Upper lobe of left lung (tissue), 6 donors: Measurements from ENCODE around the gene GNPTG. TPM values are rescaled to one million over a fixed set of nuclear protein-coding genes. Genes with fewer than 3 reads are reported as not detected.
"Not testable (repeated sequence)": the region's sequence is repeated elsewhere in the genome, so short reads cannot be mapped to it uniquely, and the experiment has no call there.

Source experiments
- ATAC-seq, 2 donors: fragments of 200-7000 bp; cut with Tn5 transposase; one replicate each; pipeline ENCODE4 v1.9.1; 2022; ENCODE audit warnings: mild to moderate bottlenecking in 2 of 2, moderate library complexity in 2 of 2; ENCODE audit not compliant: low FRiP score in 2 of 2
- DNase-seq, 2 donors: peaks; one replicate each; pipeline ENCODE4 v3.0.0-alpha.2; 2019 to 2020
- H3K27ac ChIP-seq, 4 donors: fragments of 200-600 bp; sonication (generic); one replicate each; pipeline ENCODE4 v1.5.1; 2016 to 2019
- H3K27me3 ChIP-seq, 4 donors: fragments of 200-600 bp; sonication (generic); one replicate each; pipeline ENCODE4 v1.5.1; 2017 to 2019
- H3K36me3 ChIP-seq, 4 donors: fragments of 200-600 bp; sonication (generic); one replicate each; pipeline ENCODE4 v1.5.1; 2016 to 2019
- H3K4me1 ChIP-seq, 4 donors: fragments of 200-600 bp; sonication (generic); one replicate each; pipeline ENCODE4 v1.5.1; 2018 to 2019
- H3K4me3 ChIP-seq, 4 donors: fragments of 200-600 bp; sonication (generic); one replicate each; pipeline ENCODE4 v1.5.1; 2017 to 2019; ENCODE audit warnings: mild to moderate bottlenecking in 2 of 4, moderate library complexity in 1 of 4
- H3K9me3 ChIP-seq, 4 donors: fragments of 200-600 bp; sonication (generic); one replicate each; pipeline ENCODE4 v1.5.1; 2018 to 2019
- EP300 ChIP-seq, 4 donors: sonication (generic); formaldehyde crosslinking; IDR thresholded peaks; one replicate each; pipeline ENCODE4 v1.5.1; 2017; ENCODE audit warnings: antibody characterized with exemption in 4 of 4, control low read depth in 2 of 4
- POLR2A ChIP-seq, 4 donors: fragments of 450-650 bp; IDR thresholded peaks; one replicate each; pipeline ENCODE4 v1.5.1; 2016 to 2017; ENCODE audit warnings: antibody characterized with exemption in 4 of 4, mild to moderate bottlenecking in 2 of 4
- POLR2AphosphoS5 ChIP-seq, 2 donors: sonication (generic); formaldehyde crosslinking; IDR thresholded peaks; one replicate each; pipeline ENCODE4 v1.5.1; 2017; ENCODE audit warnings: antibody characterized with exemption in 2 of 2
- WGBS, 2 donors: methylation state at CpG; one replicate each; pipeline ENCODE4 v1.1.5; 2017 to 2018; 5-methylcytosine and 5-hydroxymethylcytosine counted together
- total RNA-seq, 6 donors: library from RNA; depleted of rRNA in 4 of 6; stranded (reverse); fragments of >200 nt in 4 of 6; gene quantifications; one replicate each; pipeline versions ENCODE4 v1.1.0 to v1.2.1, GENCODE V29; 2016 to 2021
- TF ChIP-seq, protein P1 (sequence below), 6 experiments: fragments of 450-650 bp in 4 of 6; fragments of 200-600 bp in 2 of 6; sonication (generic) in 2 of 6; IDR thresholded peaks; one replicate each; pipeline ENCODE4 v1.5.1; 2016 to 2019; ENCODE audit warnings: antibody characterized with exemption in 6 of 6
- donor health status: DM: no; HTN: no; CAD: no; lungs with moderate emphysema.
- donor health status: DM: no; HTN: yes; CAD: no; lungs with severe emphysema.

The GNPTG gene
- total RNA-seq, 6 donors from 2014 or later: 32.8 to 106 (median 93.0) TPM

- Histone ChIP-seq H3K36me3 (peaks cover 7 to 52% (median 41%) of the 10 kb centered on the region in 4 donors), H3K9me3 (peaks cover 0 to 6% (median 4%) of the 10 kb centered on the region in 4 donors), H3K4me1 (peaks cover 2 to 12% (median 6%) of the 10 kb centered on the region in 4 donors), H3K4me3 (no peak overlapping the region), H3K27ac (no peak overlapping the region), H3K27me3 (no peaks in the 10 kb centered on the region)
- DNase-seq (no peak), ATAC-seq (no peak)
- TF ChIP-seq, protein P1, sequence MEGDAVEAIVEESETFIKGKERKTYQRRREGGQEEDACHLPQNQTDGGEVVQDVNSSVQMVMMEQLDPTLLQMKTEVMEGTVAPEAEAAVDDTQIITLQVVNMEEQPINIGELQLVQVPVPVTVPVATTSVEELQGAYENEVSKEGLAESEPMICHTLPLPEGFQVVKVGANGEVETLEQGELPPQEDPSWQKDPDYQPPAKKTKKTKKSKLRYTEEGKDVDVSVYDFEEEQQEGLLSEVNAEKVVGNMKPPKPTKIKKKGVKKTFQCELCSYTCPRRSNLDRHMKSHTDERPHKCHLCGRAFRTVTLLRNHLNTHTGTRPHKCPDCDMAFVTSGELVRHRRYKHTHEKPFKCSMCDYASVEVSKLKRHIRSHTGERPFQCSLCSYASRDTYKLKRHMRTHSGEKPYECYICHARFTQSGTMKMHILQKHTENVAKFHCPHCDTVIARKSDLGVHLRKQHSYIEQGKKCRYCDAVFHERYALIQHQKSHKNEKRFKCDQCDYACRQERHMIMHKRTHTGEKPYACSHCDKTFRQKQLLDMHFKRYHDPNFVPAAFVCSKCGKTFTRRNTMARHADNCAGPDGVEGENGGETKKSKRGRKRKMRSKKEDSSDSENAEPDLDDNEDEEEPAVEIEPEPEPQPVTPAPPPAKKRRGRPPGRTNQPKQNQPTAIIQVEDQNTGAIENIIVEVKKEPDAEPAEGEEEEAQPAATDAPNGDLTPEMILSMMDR (IDR thresholded peaks at IDR 0.05): no peak
- TF ChIP-seq POLR2AphosphoS5 (IDR thresholded peaks at IDR 0.05): no peak
- TF ChIP-seq EP300 (IDR thresholded peaks at IDR 0.05): no peak
- no peak for TF ChIP-seq POLR2A (IDR thresholded peaks at IDR 0.05)
- 79 to 83% methylated on average over 9 to 16 of the region's 17 CpGs for whole genome bisulfite sequencing, 2 donors
Observed at GRCh38 chr16:1326391-1326790, 25.3 kb upstream of the GNPTG start.

GRCh38 chr16:1326946-1327618 lies 24.6 kb upstream of the GNPTG start:
- ATAC-seq (no peak), DNase-seq (peak in 1 of 2 donors; percentile 58)
- Histone ChIP-seq H3K27me3 (peaks cover 0 to 6% (median 3%) of the 10 kb centered on the region in 4 donors), H3K27ac (no peak overlapping the region), H3K9me3 (peaks cover 0 to 6% (median 4%) of the 10 kb centered on the region in 4 donors), H3K4me3 (no peak overlapping the region), H3K4me1 (peaks cover 9 to 19% (median 13%) of the 10 kb centered on the region in 4 donors), H3K36me3 (peaks cover 3 to 46% (median 39%) of the 10 kb centered on the region in 4 donors)
- WGBS, 2 donors: 79 to 80% methylated on average over 8 to 11 of the region's 17 CpGs
- TF ChIP-seq, protein P1 (IDR thresholded peaks at IDR 0.05): no peak
- TF ChIP-seq EP300 (IDR thresholded peaks at IDR 0.05): no peak
- TF ChIP-seq POLR2A (IDR thresholded peaks at IDR 0.05): no peak
- no peak for TF ChIP-seq POLR2AphosphoS5 (IDR thresholded peaks at IDR 0.05)

GRCh38 chr16:1327619-1327947 lies 24.1 kb upstream of the GNPTG start:
- H3K4me3 ChIP-seq: no peak overlapping the region
- H3K9me3 ChIP-seq: peaks cover 0 to 6% (median 4%) of the 10 kb centered on the region in 4 donors
- no peak overlapping the region for H3K27ac ChIP-seq
- WGBS, 2 donors: 72 to 81% methylated on average over 3 to 5 of the region's 5 CpGs
- peaks cover 0 to 11% (median 5%) of the 10 kb centered on the region in 4 donors for H3K27me3 ChIP-seq
- DNase-seq (no peak), ATAC-seq (no peak)
- H3K36me3 ChIP-seq: peaks cover 3 to 42% (median 36%) of the 10 kb centered on the region in 4 donors
- TF ChIP-seq POLR2AphosphoS5 (IDR thresholded peaks at IDR 0.05): no peak
- TF ChIP-seq POLR2A (IDR thresholded peaks at IDR 0.05): no peak
- TF ChIP-seq EP300 (IDR thresholded peaks at IDR 0.05): no peak
- H3K4me1 ChIP-seq: peaks cover 14 to 24% (median 18%) of the 10 kb centered on the region in 4 donors

- not testable (repeated sequence) for H3K4me3 ChIP-seq, H3K9me3 ChIP-seq, ATAC-seq, H3K27ac ChIP-seq
- Histone ChIP-seq H3K27me3 (peaks cover 0 to 16% (median 10%) of the 10 kb centered on the region in 4 donors), H3K4me1 (peaks cover 19 to 29% (median 23%) of the 10 kb centered on the region in 4 donors), H3K36me3 (peaks cover 3 to 39% (median 34%) of the 10 kb centered on the region in 4 donors)
- 88 to 90% methylated on average over 20 of the region's 20 CpGs for WGBS, 2 donors
- peak in 1 of 2 donors; percentile 68 for DNase-seq
Observed at GRCh38 chr16:1328136-1328535, 23.6 kb upstream of the GNPTG start.

GRCh38 chr16:1328961-1329360 lies 22.8 kb upstream of the GNPTG start:
- peaks cover 3 to 31% (median 25%) of the 10 kb centered on the region in 4 donors for H3K36me3 ChIP-seq
- WGBS, 2 donors: 95 to 97% methylated on average over 10 of the region's 10 CpGs
- not testable (repeated sequence) for ATAC-seq, DNase-seq, H3K9me3 ChIP-seq, H3K27ac ChIP-seq, H3K4me3 ChIP-seq
- H3K4me1 ChIP-seq: peaks cover 23 to 32% (median 31%) of the 10 kb centered on the region in 4 donors
- peaks cover 0 to 24% (median 18%) of the 10 kb centered on the region in 4 donors for H3K27me3 ChIP-seq

DNA sequence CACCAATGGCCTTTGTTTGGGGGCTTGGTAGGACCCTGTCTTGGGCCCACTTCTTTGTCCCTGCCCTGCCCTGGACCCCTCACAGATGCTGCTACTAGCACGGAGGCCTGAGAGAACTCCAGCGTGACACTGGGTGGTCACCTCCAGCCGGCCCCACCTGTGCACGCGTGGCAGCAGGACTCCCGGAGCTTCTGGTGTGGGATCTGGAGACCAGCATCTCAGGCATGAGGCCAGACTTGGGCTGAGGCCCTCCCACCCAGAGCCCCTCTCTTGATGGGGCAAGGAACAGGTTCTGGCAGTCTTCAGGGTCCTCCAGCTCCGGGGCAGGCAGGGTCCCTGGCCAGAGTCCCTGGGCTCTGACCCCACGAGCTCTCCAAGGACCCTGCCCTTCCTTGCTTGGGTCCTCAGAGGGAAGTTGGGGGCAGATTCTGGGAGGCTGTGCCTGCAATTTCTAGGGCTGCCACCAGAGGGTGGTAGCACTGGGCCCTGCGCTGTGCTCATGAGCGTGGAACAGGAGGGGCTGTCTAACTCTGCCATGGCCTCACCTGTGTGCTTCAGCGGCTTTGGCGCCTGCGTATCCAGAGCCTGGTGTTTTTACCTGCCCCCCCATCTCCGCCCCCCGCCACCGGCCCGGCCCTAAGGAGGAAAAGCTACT lies 21.3 kb upstream of the GNPTG start:
- peaks cover 28 to 42% (median 36%) of the 10 kb centered on the region in 4 donors for H3K4me1 ChIP-seq
- peaks cover 0 to 6% (median 4%) of the 10 kb centered on the region in 4 donors for H3K9me3 ChIP-seq
- H3K27me3 ChIP-seq: peaks cover 0 to 39% (median 26%) of the 10 kb centered on the region in 4 donors
- H3K36me3 ChIP-seq: peaks cover 0 to 17% (median 12%) of the 10 kb centered on the region in 4 donors
- no peak for ATAC-seq
- H3K4me3 ChIP-seq: no peak overlapping the region
- WGBS, 2 donors: 65 to 81% methylated on average over 5 to 13 of the region's 17 CpGs
- H3K27ac ChIP-seq: no peak overlapping the region
- TF ChIP-seq, protein P1 (IDR thresholded peaks at IDR 0.05): peak in 4 of 6 experiments; percentile 12 to 46 (median 24)
- no peak for TF ChIP-seq POLR2AphosphoS5 (IDR thresholded peaks at IDR 0.05)
- peak in 1 of 2 donors; percentile 61 for DNase-seq
